ENCODE data around the gene ATG14.
"Not testable (repeated sequence)": the region's sequence is repeated elsewhere in the genome, so short reads cannot be mapped to it uniquely, and the experiment has no call there.

Gene ATG14

GRCh38 chr14:55411426-55412389 is at the start of gene ATG14:
ATG14 (minus strand) TSS chr14:55411830; CDS start chr14:55411822, 8 bp downstream.
- DNase-seq, result peak; percentile 31 to 60 (median 50)

- no peak for DNase-seq
These were observed 47.3 kb upstream of the ATG14 start for GRCh38 chr14:55458800-55459515.

GRCh38 chr14:55457496-55457895 is 45.9 kb upstream of the ATG14 start:
- no peak for DNase-seq

GRCh38 chr14:55456411-55456810 is 44.8 kb upstream of the ATG14 start:
- not testable (repeated sequence) for DNase-seq

- no peak for DNase-seq
These were observed 42.8 kb upstream of the ATG14 start for GRCh38 chr14:55454264-55455002.

- DNase-seq, result no peak
These were observed 40.3 kb upstream of the ATG14 start for GRCh38 chr14:55451950-55452349.

- no peak for DNase-seq
These were observed 39.8 kb upstream of the ATG14 start for GRCh38 chr14:55451398-55451797.

- DNase-seq, result no peak
These were observed 39.4 kb upstream of the ATG14 start for GRCh38 chr14:55450987-55451386.

- no peak for DNase-seq
These were observed 38.9 kb upstream of the ATG14 start for GRCh38 chr14:55450539-55450938.

GRCh38 chr14:55450124-55450523 is 38.5 kb upstream of the ATG14 start:
- no peak for DNase-seq

- no peak for DNase-seq
These were observed 37.5 kb upstream of the ATG14 start for GRCh38 chr14:55449116-55449515.

GRCh38 chr14:55448141-55448614 is 36.5 kb upstream of the ATG14 start:
- no peak for DNase-seq

GRCh38 chr14:55446833-55447232 is 35.2 kb upstream of the ATG14 start:
- no peak for DNase-seq

- DNase-seq, result peak in 2 of 4 experiments; percentile 10 to 23
These were observed 34.6 kb upstream of the ATG14 start for GRCh38 chr14:55446127-55446736.

GRCh38 chr14:55441286-55441685 is 29.7 kb upstream of the ATG14 start:
- DNase-seq, result no peak

GRCh38 chr14:55440385-55440784 is 28.8 kb upstream of the ATG14 start, which contains the start of gene TBPL2:
TBPL2 (minus strand) TSS chr14:55440616; CDS start chr14:55440449, 167 bp downstream.
- no peak for DNase-seq

GRCh38 chr14:55438066-55438683 is 26.5 kb upstream of the ATG14 start:
- no peak for DNase-seq

GRCh38 chr14:55436931-55437330 is 25.3 kb upstream of the ATG14 start:
- no peak for DNase-seq

- DNase-seq, result no peak
These were observed 24.9 kb upstream of the ATG14 start for GRCh38 chr14:55436519-55436918.

- DNase-seq, result no peak
These were observed 23.2 kb upstream of the ATG14 start for GRCh38 chr14:55434805-55435174.

- no peak for DNase-seq
These were observed 22.5 kb upstream of the ATG14 start for GRCh38 chr14:55433880-55434804.
